ENCODE measurements around the gene RNF223. TPM values are rescaled to one million over a fixed set of nuclear protein-coding genes. Genes with fewer than 3 reads are reported as not detected.
A peak's percentile ranks its signal among the peaks of the same experiment; 100 is the strongest.

The RNF223 gene
- total RNA-seq, 1 donor from 2014 or later: not detected

DNA sequence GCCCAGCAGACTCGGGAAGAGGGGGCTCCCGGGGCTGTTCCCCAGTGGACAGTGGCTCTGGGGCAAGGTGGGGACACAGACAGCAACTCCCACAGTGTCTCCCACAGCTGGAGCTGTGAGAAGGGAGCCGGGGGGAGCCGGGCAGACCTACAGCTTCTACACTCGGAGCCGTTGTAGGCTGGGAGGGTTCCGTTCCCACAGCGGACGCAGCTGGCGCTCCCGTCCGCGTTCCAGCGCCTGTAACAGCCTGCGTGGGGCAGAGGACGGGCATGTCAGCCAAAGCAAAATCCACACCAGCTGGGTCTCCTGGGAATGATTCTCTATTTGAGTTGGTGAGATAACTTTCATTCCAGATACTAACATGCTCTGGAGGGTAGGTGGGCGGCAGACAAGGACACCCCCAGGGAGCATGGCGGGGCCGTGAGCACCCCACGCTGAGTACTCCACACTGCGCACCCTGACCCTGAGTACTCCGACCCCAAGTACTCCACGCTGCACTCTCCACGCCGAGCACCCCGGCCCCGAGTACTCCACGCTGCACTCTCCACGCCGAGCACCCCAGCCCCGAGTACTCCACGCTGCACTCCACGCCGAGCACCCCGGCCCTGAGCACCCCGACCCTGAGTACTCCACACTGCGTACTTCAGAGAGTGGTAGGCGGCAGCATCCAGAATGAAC is 13.4 kb upstream of the RNF223 start:
- TF ChIP-seq CTCF (IDR thresholded peaks at IDR 0.05): no peak
- H3K4me3 Mint-ChIP-seq (ENCODE audit: unreplicated experiment): no peak overlapping the region
- peaks cover 2% of the 10 kb centered on the region for H3K36me3 Mint-ChIP-seq (ENCODE audit: low read depth)
- no peaks in the 10 kb centered on the region for H3K9me3 Mint-ChIP-seq (ENCODE audit: low read depth)
- no peaks in the 10 kb centered on the region for H3K4me1 Mint-ChIP-seq (ENCODE audit: low read depth)
- no peaks in the 10 kb centered on the region for H3K27me3 Mint-ChIP-seq (ENCODE audit: low read depth)
- H3K27ac Mint-ChIP-seq (ENCODE audit: unreplicated experiment): no peak overlapping the region
- peak; percentile 91 for DNase-seq (ENCODE audit: low spot score)

GRCh38 chr1:1086911-1087341 is 12.8 kb upstream of the RNF223 start:
- Mint-ChIP-seq H3K36me3 (ENCODE audit: low read depth) (peaks cover 2% of the 10 kb centered on the region), H3K27me3 (ENCODE audit: low read depth) (no peaks in the 10 kb centered on the region), H3K4me3 (ENCODE audit: unreplicated experiment) (no peak overlapping the region), H3K9me3 (ENCODE audit: low read depth) (no peaks in the 10 kb centered on the region), H3K4me1 (ENCODE audit: low read depth) (no peaks in the 10 kb centered on the region), H3K27ac (ENCODE audit: unreplicated experiment) (no peak overlapping the region)
- TF ChIP-seq CTCF (IDR thresholded peaks at IDR 0.05): no peak
- peak; percentile 83 for DNase-seq (ENCODE audit: low spot score)

DNA sequence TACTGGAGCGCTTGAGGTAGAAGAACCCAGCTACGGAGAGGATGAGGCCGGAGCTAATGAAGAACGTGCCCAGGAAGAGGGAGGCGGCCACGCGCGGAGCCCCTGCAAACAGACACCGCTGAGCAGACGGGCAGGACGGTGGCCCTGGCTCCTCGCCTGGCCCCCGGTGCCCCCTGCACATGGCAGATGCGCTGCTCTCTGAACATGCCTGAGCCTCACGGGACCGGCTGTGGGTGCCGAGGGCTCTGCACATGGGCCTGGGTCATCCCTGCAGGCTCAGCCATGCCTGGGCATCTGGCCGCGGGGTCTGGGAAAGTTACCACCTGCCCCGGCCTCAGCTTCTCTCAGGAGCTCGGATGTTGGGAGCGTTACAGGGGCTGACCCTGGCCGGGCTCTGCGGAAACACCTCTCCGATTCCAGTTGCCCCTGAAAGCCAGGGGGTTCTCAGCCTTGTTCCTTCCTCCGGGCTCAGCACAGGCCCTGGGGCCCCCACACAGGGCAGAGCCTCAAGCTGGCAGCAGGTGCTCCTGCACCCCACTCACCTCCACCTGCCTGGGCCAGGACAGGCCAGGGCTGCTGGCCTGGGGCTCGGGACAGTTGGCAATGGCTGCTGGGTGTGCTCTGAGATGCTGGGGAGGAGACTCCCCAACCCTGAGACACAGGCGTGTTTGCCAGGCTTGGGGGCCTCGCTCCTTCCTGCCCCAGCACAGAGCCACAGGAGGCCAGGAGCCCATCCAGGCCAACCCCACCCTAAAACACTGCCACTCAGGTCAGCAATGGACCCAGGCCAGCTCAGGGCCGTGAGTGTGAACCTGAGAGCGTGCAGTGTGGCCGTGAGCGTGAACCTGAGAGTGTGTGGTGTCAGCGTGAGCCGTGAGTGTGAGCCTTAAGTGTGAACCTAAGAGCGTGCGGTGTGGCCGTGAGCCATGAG is 12.1 kb upstream of the RNF223 start:
- Mint-ChIP-seq H3K4me3 (ENCODE audit: unreplicated experiment) (no peak overlapping the region), H3K36me3 (ENCODE audit: low read depth) (peaks cover 2% of the 10 kb centered on the region), H3K9me3 (ENCODE audit: low read depth) (no peaks in the 10 kb centered on the region), H3K27me3 (ENCODE audit: low read depth) (no peaks in the 10 kb centered on the region), H3K27ac (ENCODE audit: unreplicated experiment) (no peak overlapping the region), H3K4me1 (ENCODE audit: low read depth) (no peaks in the 10 kb centered on the region)
- no peak for TF ChIP-seq CTCF (IDR thresholded peaks at IDR 0.05)
- peak; percentile 57 for DNase-seq (ENCODE audit: low spot score)

- TF ChIP-seq CTCF (IDR thresholded peaks at IDR 0.05): no peak
- Mint-ChIP-seq H3K9me3 (ENCODE audit: low read depth) (no peaks in the 10 kb centered on the region), H3K4me1 (ENCODE audit: low read depth) (peaks cover 1% of the 10 kb centered on the region), H3K4me3 (ENCODE audit: unreplicated experiment) (no peak overlapping the region), H3K27me3 (ENCODE audit: low read depth) (no peaks in the 10 kb centered on the region), H3K36me3 (ENCODE audit: low read depth) (peaks cover 2% of the 10 kb centered on the region), H3K27ac (ENCODE audit: unreplicated experiment) (peak overlapping the region; percentile 54)
- DNase-seq (ENCODE audit: low spot score): peak; percentile 82
These were observed 11.2 kb upstream of the RNF223 start for GRCh38 chr1:1085171-1085841.

Data from chondrocyte (in vitro differentiated cells).